ENCODE data around the gene CD59.

CD59 gene

DNA sequence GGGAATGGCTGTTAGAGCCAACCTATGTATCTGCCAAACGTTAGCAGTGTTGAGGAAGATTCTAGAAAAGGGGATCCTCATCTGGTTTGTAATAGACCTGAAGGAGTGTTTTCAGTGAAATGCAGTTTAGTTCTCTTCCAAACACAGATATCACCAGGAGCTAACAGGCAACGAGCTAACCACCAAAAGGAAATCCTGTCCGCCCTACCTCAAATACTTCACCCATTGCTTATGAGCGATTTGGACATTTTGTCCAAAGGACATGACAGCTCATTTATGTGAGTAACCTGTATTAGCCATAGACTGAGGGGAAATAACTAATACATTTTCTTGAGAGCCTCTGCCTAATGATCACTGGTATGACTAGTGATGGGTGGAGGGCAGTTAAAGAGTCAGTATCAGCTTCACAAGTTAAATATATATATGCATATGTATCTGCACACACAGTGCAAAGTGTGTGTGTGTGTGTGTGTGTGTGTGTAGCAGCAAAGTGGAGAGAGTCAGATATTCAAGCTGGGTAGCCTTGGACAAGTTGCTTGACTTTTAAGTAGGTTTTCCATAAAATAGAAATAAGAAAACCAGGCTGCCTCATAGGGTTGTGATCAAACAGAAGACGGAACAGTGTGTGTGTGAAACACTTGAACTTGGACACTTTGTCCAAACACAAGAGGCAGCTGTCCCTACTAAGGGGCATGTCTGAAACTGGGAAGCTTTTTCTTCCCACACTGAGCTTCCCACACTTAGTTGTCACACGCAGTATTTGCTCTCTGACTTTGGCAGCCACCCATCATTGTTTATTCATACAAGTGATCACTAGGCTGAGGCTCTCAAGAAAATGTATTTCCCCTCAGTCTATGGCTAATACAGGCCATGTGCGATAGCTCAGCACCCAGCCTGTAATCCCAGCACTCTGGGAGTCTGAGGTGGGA, 34.7 kb downstream of the CD59 start:
- Histone ChIP-seq H3K27me3 (ENCODE audit: control insufficient read depth, insufficient read depth, low read length) (peaks cover 10% of the 10 kb centered on the region), H3K9ac (ENCODE audit: low read depth, low read length) (peak overlapping the region; percentile 38; the same call in 1 of the 2 replicates), H3K9me3 (ENCODE audit: control insufficient read depth, insufficient read depth, low read length) (no peaks in the 10 kb centered on the region), H3K4me3 (ENCODE audit: low read depth, low read length) (peak overlapping the region; percentile 82), H3K27ac (ENCODE audit: low read depth, low read length) (peak overlapping the region; percentile 69), H3K36me3 (ENCODE audit: control insufficient read depth, insufficient read depth, low read length) (no peaks in the 10 kb centered on the region; the same call in 1 of the 2 replicates), H3K4me1 (ENCODE audit: control insufficient read depth, insufficient read depth, low read length) (peaks cover 18% of the 10 kb centered on the region; the same call in 1 of the 2 replicates)

DNA sequence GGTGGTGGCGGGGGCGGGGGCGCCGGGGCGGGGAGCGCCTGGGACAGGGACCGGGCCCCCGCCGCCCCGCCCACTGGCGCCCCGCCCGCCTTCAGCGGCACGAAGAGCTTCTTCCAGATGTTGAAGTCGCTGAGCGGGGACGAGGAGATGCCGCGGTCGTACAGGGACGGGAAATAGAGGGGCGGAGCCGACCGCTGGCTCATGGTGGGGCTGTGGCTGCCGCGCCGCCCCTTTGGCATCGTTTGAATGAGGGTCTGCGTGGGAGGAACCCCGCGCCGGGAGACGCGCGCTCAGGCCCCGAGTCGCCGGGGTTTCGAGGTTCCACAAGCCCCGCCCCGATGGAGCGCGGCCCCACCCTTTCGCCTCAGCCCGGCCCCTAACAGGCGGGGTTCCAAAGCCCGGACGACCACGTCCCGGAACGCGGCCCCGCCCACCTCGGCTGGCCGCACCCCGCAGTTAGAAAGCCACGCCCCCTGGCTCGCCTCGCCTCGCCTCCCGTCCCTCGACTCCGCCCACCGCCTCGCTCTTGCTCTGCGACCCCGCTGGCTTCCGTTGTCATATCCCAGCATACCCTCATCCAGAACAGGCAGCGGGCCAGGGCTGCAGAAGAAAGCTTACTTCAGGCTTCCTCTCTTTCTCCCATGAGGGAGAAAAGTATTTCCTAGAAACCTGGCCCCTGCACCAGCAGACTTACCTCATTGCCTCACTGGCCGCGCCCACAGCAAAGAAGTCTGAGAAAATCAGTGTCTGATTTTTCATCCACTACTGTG, 35.5 kb downstream of the CD59 start, which contains the start of gene C11orf91:
Gene C11orf91, minus strand, starts transcription at position 325 of the 770 bp plus-strand sequence. Its CDS starts 86 bp downstream, at position 239.
- peak within 1 kb of the TSS; percentile 38; the same call in 1 of the 2 replicates for H3K9ac ChIP-seq (ENCODE audit: low read depth, low read length)
- H3K4me1 ChIP-seq (ENCODE audit: control insufficient read depth, insufficient read depth, low read length) = peaks cover 18% of the 10 kb centered on the region; the same call in 1 of the 2 replicates
- peaks cover 10% of the 10 kb centered on the region for H3K27me3 ChIP-seq (ENCODE audit: control insufficient read depth, insufficient read depth, low read length)
- H3K4me3 ChIP-seq (ENCODE audit: low read depth, low read length) = peak within 1 kb of the TSS; percentile 82
- no peaks in the 10 kb centered on the region for H3K9me3 ChIP-seq (ENCODE audit: control insufficient read depth, insufficient read depth, low read length)
- H3K36me3 ChIP-seq (ENCODE audit: control insufficient read depth, insufficient read depth, low read length) = no peaks in the 10 kb centered on the region; the same call in 1 of the 2 replicates
- H3K27ac ChIP-seq (ENCODE audit: low read depth, low read length) = peak within 1 kb of the TSS; percentile 69

DNA sequence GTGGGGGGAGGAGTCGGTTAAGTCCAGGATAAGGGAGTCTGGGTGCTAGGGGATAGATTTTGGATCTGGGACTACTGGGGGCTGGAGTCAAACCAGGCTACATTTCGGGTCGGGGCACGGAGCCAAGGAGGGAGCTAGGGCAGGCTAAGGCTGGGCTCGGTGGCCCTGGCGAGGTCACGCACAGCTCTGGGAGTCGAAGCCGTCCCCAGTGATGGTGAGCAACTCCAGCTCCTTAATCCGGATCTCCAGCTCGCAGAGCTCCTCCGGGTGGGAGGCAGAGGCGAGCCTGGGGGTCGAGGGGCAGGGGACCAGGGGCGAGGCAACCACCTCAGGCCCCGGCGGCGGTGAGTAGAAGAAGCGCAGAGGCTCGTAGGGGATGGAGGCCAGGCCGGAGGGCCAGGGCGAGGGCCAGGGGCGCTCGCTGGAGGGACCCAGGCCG, 36.1 kb downstream of the CD59 start:
- H3K36me3 ChIP-seq (ENCODE audit: control insufficient read depth, insufficient read depth, low read length) = no peaks in the 10 kb centered on the region
- H3K4me3 ChIP-seq (ENCODE audit: low read depth, low read length) = peak overlapping the region; percentile 82; the same call in 1 of the 2 replicates
- H3K27me3 ChIP-seq (ENCODE audit: control insufficient read depth, insufficient read depth, low read length) = peaks cover 10% of the 10 kb centered on the region
- H3K9me3 ChIP-seq (ENCODE audit: control insufficient read depth, insufficient read depth, low read length) = no peaks in the 10 kb centered on the region
- H3K27ac ChIP-seq (ENCODE audit: low read depth, low read length) = no peak overlapping the region
- H3K9ac ChIP-seq (ENCODE audit: low read depth, low read length) = no peak overlapping the region
- H3K4me1 ChIP-seq (ENCODE audit: control insufficient read depth, insufficient read depth, low read length) = peaks cover 24% of the 10 kb centered on the region

DNA sequence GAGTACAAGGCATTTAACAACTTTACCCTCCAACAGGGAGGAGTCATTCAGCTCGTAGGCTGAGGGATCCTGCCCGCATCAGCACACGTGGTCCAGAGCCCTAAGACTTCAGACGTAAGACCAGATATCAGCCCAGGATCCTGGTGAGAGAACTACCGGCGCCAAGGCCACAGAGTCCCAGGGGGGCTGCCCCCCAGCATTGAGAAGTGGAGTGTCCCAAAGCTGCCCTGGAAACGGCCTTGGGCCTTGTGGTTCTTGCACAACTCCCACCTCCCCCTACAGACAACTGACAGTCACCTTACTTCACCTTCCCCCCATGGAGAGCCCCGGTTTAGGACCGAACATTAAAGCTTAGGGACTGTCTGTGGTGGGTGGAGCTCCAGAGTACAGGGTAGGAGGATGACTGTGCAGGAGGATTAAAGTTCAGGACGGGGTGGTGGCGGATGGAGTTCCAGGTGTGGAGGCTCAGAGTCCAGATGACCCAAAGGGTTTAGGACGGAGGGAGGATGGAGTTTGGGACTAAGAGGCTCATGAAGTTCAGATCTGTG, 36.6 kb downstream of the CD59 start:
- H3K9me3 ChIP-seq (ENCODE audit: control insufficient read depth, insufficient read depth, low read length) = no peaks in the 10 kb centered on the region
- no peaks in the 10 kb centered on the region for H3K36me3 ChIP-seq (ENCODE audit: control insufficient read depth, insufficient read depth, low read length)
- no peak overlapping the region; the same call in 1 of the 2 replicates for H3K4me3 ChIP-seq (ENCODE audit: low read depth, low read length)
- H3K9ac ChIP-seq (ENCODE audit: low read depth, low read length) = no peak overlapping the region
- no peak overlapping the region for H3K27ac ChIP-seq (ENCODE audit: low read depth, low read length)
- peaks cover 23% of the 10 kb centered on the region for H3K4me1 ChIP-seq (ENCODE audit: control insufficient read depth, insufficient read depth, low read length)
- peaks cover 10% of the 10 kb centered on the region for H3K27me3 ChIP-seq (ENCODE audit: control insufficient read depth, insufficient read depth, low read length)

DNA sequence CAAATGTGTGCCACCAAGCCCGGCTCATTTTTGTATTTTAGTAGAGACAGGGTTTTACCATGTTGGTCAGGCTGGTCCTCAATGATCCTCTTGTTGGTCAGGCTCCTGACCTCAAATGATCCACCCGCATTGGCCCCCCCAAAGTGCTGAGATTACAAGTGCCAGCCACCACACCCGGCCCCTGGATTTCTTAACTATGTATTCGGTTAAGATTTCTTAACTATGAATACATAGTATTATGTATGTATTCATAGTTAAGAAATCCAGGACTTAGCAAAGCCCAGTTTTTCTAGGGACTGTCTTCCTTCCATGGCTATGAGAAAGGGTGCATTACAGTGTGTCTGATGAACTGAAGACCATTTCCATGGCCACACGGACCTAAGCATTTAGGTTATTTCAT, 37.3 kb downstream of the CD59 start:
- H3K9ac ChIP-seq (ENCODE audit: low read depth, low read length) = no peak overlapping the region
- no peaks in the 10 kb centered on the region for H3K9me3 ChIP-seq (ENCODE audit: control insufficient read depth, insufficient read depth, low read length)
- H3K27me3 ChIP-seq (ENCODE audit: control insufficient read depth, insufficient read depth, low read length) = peaks cover 10% of the 10 kb centered on the region
- H3K4me1 ChIP-seq (ENCODE audit: control insufficient read depth, insufficient read depth, low read length) = peaks cover 20% of the 10 kb centered on the region
- no peaks in the 10 kb centered on the region for H3K36me3 ChIP-seq (ENCODE audit: control insufficient read depth, insufficient read depth, low read length)
- no peak overlapping the region for H3K4me3 ChIP-seq (ENCODE audit: low read depth, low read length)
- H3K27ac ChIP-seq (ENCODE audit: low read depth, low read length) = no peak overlapping the region

DNA sequence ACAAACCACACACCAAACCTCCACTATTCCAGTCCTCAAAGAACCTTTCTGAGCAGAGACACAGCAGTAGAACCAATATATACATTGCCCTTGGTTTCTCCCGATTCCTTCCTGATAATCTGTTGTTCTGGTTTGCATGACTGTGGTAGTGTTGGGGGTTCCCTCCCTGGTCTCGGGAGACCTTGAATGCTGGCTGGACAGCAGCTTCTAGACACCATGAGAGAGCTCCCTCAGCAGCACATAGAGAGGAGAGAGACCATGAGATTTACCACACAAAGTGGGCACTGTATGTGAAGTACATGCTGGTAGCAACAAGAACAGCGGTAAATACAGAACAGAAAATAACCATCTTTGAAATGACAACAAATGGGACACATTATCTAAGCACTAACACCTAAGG, 38.2 kb downstream of the CD59 start:
- H3K9me3 ChIP-seq (ENCODE audit: control insufficient read depth, insufficient read depth, low read length) = no peaks in the 10 kb centered on the region
- no peak overlapping the region for H3K9ac ChIP-seq (ENCODE audit: low read depth, low read length)
- no peaks in the 10 kb centered on the region for H3K36me3 ChIP-seq (ENCODE audit: control insufficient read depth, insufficient read depth, low read length)
- H3K4me1 ChIP-seq (ENCODE audit: control insufficient read depth, insufficient read depth, low read length) = peaks cover 23% of the 10 kb centered on the region
- H3K27me3 ChIP-seq (ENCODE audit: control insufficient read depth, insufficient read depth, low read length) = peaks cover 10% of the 10 kb centered on the region
- no peak overlapping the region for H3K27ac ChIP-seq (ENCODE audit: low read depth, low read length)
- no peak overlapping the region for H3K4me3 ChIP-seq (ENCODE audit: low read depth, low read length)

DNA sequence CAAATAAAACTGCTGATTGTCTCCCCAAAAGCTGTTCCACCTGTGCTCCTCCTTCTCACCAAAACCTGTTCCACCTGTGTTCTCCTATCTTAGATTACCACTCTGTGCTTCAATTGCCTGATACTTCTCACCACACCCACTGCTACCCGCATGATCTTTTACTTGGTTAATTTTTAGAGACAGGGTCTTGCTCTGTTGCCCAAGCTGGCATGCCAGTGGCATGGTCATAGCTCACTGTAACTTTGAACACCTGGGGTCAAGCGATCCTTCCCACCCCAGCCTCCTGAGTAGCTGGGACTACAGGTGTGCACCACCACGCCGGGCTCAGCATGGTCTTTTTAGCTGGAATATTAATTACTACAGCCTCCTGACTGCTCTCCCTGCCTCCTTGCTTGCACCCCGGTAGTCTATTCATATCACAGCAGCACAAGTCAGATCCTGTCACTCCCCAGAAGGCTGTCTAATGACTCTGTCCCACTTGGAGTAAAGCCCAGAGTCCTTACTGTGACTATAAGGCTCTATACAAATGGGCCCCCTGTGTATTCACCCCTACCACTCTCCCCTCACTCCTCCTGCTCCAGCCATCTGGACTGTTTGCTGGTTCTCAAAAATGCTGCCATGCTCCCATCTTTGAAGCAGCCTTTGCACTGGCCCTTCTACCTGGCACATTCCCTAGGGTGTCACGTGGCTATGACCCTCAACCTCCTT, 39.1 kb downstream of the CD59 start:
- H3K4me3 ChIP-seq (ENCODE audit: low read depth, low read length) = no peak overlapping the region
- H3K9ac ChIP-seq (ENCODE audit: low read depth, low read length) = no peak overlapping the region
- H3K27ac ChIP-seq (ENCODE audit: low read depth, low read length) = no peak overlapping the region
- peaks cover 32% of the 10 kb centered on the region for H3K4me1 ChIP-seq (ENCODE audit: control insufficient read depth, insufficient read depth, low read length)
- peaks cover 10% of the 10 kb centered on the region for H3K27me3 ChIP-seq (ENCODE audit: control insufficient read depth, insufficient read depth, low read length)
- H3K36me3 ChIP-seq (ENCODE audit: control insufficient read depth, insufficient read depth, low read length) = no peaks in the 10 kb centered on the region
- no peaks in the 10 kb centered on the region for H3K9me3 ChIP-seq (ENCODE audit: control insufficient read depth, insufficient read depth, low read length)

- peaks cover 37% of the 10 kb centered on the region for H3K4me1 ChIP-seq (ENCODE audit: control insufficient read depth, insufficient read depth, low read length)
- no peak overlapping the region for H3K9ac ChIP-seq (ENCODE audit: low read depth, low read length)
- H3K36me3 ChIP-seq (ENCODE audit: control insufficient read depth, insufficient read depth, low read length) = no peaks in the 10 kb centered on the region
- no peak overlapping the region for H3K27ac ChIP-seq (ENCODE audit: low read depth, low read length)
- H3K9me3 ChIP-seq (ENCODE audit: control insufficient read depth, insufficient read depth, low read length) = no peaks in the 10 kb centered on the region
- no peak overlapping the region for H3K4me3 ChIP-seq (ENCODE audit: low read depth, low read length)
- H3K27me3 ChIP-seq (ENCODE audit: control insufficient read depth, insufficient read depth, low read length) = peaks cover 10% of the 10 kb centered on the region
Observed at GRCh38 chr11:33696411-33696810, 39.8 kb downstream of the CD59 start.

DNA sequence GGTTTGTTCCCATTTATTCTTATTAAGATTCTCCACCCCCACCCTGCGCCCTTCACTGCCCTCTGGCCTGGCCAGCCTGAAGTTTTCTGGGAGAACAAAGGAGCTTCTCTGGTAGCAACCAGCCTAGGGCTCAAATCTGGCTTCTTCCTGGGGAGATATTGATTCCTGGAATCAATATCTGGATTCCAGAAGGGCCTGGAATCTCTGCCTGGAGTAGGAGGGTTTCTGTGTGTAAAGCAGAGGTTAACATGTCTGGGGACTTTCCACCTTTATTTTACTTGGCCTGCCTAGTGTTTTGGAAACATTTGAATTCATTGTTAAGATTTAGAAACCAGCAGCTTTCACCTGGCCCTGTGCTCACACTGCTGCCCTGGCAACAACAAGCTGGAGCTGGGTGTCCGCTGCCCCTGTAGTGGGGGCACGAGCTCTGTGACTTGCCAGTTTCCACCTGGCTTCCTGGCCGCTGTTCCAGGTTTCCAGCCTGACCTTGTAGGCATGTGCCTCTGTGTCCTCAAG, 41.1 kb downstream of the CD59 start:
- H3K36me3 ChIP-seq (ENCODE audit: control insufficient read depth, insufficient read depth, low read length) = no peaks in the 10 kb centered on the region
- peaks cover 10% of the 10 kb centered on the region for H3K27me3 ChIP-seq (ENCODE audit: control insufficient read depth, insufficient read depth, low read length)
- peaks cover 43% of the 10 kb centered on the region for H3K4me1 ChIP-seq (ENCODE audit: control insufficient read depth, insufficient read depth, low read length)
- no peak overlapping the region for H3K4me3 ChIP-seq (ENCODE audit: low read depth, low read length)
- H3K27ac ChIP-seq (ENCODE audit: low read depth, low read length) = no peak overlapping the region
- no peaks in the 10 kb centered on the region for H3K9me3 ChIP-seq (ENCODE audit: control insufficient read depth, insufficient read depth, low read length)
- no peak overlapping the region for H3K9ac ChIP-seq (ENCODE audit: low read depth, low read length)

All from HUES48 (cell line).